Suprapubic skin (tissue), 4 donors: ENCODE measurements around the gene POMGNT2. TPM values are rescaled to one million over a fixed set of nuclear protein-coding genes. Genes with fewer than 3 reads are reported as not detected.

Experiments
- DNase-seq, 2 donors: peaks; one replicate each; pipeline ENCODE4 v3.0.0-alpha.2; 2019; ENCODE audit warnings: low spot score in 2 of 2
- H3K27ac ChIP-seq: fragments of 200-600 bp; sonication (generic); one replicate; pipeline ENCODE4 v1.5.1; 2019
- H3K27me3 ChIP-seq: fragments of 200-600 bp; sonication (generic); one replicate; pipeline ENCODE4 v1.5.1; 2019
- H3K36me3 ChIP-seq: fragments of 200-600 bp; sonication (generic); one replicate; pipeline ENCODE4 v1.5.1; 2019
- H3K4me1 ChIP-seq: fragments of 200-600 bp; sonication (generic); one replicate; pipeline ENCODE4 v1.5.1; 2019
- H3K4me3 ChIP-seq: fragments of 200-600 bp; sonication (generic); one replicate; pipeline ENCODE4 v1.5.1; 2019; ENCODE audit warnings: mild to moderate bottlenecking
- H3K9me3 ChIP-seq: fragments of 200-600 bp; sonication (generic); one replicate; pipeline ENCODE4 v1.5.1; 2019
- CTCF ChIP-seq, 2 donors: fragments of 200-600 bp in 1 of 2; fragments of 450-650 bp in 1 of 2; sonication (generic) in 1 of 2; IDR thresholded peaks; one replicate each; pipeline ENCODE4 v1.5.1; 2016 to 2019; ENCODE audit warnings: antibody characterized with exemption in 2 of 2, mild to moderate bottlenecking in 1 of 2, moderate library complexity in 1 of 2
- EP300 ChIP-seq: sonication (generic); formaldehyde crosslinking; IDR thresholded peaks from one replicate; pipeline ENCODE4 v1.6.1; 2017; ENCODE audit warnings: antibody characterized with exemption
- POLR2A ChIP-seq, 2 donors: fragments of 450-650 bp; IDR thresholded peaks; one replicate each; pipeline ENCODE4 v1.6.1; 2017; ENCODE audit warnings: antibody characterized with exemption in 2 of 2, mild to moderate bottlenecking in 2 of 2, moderate library complexity in 2 of 2
- POLR2AphosphoS5 ChIP-seq, 3 donors: sonication (generic); formaldehyde crosslinking; IDR thresholded peaks; one replicate each; pipeline ENCODE4 v1.6.1; 2017; ENCODE audit warnings: antibody characterized with exemption in 3 of 3
- WGBS: methylation state at CpG from one replicate; pipeline ENCODE4 v1.1.5; 2018; 5-methylcytosine and 5-hydroxymethylcytosine counted together
- total RNA-seq, 4 donors: library from RNA; depleted of rRNA; stranded (reverse); fragments of >200 nt; gene quantifications; one replicate each; pipeline ENCODE4 v1.1.0, GENCODE V29; 2016

POMGNT2 gene
- total RNA-seq, 4 donors from 2014 or later, result 15.8 to 29.9 (median 24.1) TPM

GRCh38 chr3:43079536-43080332 lies 26.1 kb downstream of the POMGNT2 start:
- no peaks in the 10 kb centered on the region for H3K4me1 ChIP-seq
- H3K9me3 ChIP-seq, result no peaks in the 10 kb centered on the region
- H3K4me3 ChIP-seq, result no peak overlapping the region
- peaks cover 22% of the 10 kb centered on the region for H3K36me3 ChIP-seq
- TF ChIP-seq POLR2AphosphoS5 (IDR thresholded peaks at IDR 0.05) (no peak), CTCF (IDR thresholded peaks at IDR 0.05) (no peak), POLR2A (IDR thresholded peaks at IDR 0.05) (no peak), EP300 (no peak)
- no peaks in the 10 kb centered on the region for H3K27me3 ChIP-seq
- H3K27ac ChIP-seq, result no peak overlapping the region
- no peak for DNase-seq
- 95% methylated on average over 26 of the region's 31 CpGs for WGBS

- Histone ChIP-seq H3K9me3 (no peaks in the 10 kb centered on the region), H3K4me1 (no peaks in the 10 kb centered on the region), H3K27ac (no peak overlapping the region), H3K27me3 (no peaks in the 10 kb centered on the region), H3K4me3 (no peak overlapping the region), H3K36me3 (peaks cover 22% of the 10 kb centered on the region)
- TF ChIP-seq POLR2A (IDR thresholded peaks at IDR 0.05) (no peak), POLR2AphosphoS5 (IDR thresholded peaks at IDR 0.05) (no peak), EP300 (no peak), CTCF (IDR thresholded peaks at IDR 0.05) (no peak)
- DNase-seq, result no peak
These were observed 28.2 kb downstream of the POMGNT2 start for GRCh38 chr3:43077707-43078106.

GRCh38 chr3:43077261-43077660 lies 28.6 kb downstream of the POMGNT2 start:
- H3K36me3 ChIP-seq, result peaks cover 22% of the 10 kb centered on the region
- 88% methylated on average over 6 of the region's 6 CpGs for WGBS
- H3K9me3 ChIP-seq, result no peaks in the 10 kb centered on the region
- H3K4me1 ChIP-seq, result no peaks in the 10 kb centered on the region
- H3K27ac ChIP-seq, result no peak overlapping the region
- H3K4me3 ChIP-seq, result no peak overlapping the region
- no peak for TF ChIP-seq EP300
- TF ChIP-seq CTCF (IDR thresholded peaks at IDR 0.05), result no peak
- no peak for TF ChIP-seq POLR2A (IDR thresholded peaks at IDR 0.05)
- no peak for TF ChIP-seq POLR2AphosphoS5 (IDR thresholded peaks at IDR 0.05)
- H3K27me3 ChIP-seq, result no peaks in the 10 kb centered on the region
- DNase-seq, result no peak

- H3K27ac ChIP-seq, result no peak overlapping the region
- peaks cover 22% of the 10 kb centered on the region for H3K36me3 ChIP-seq
- H3K9me3 ChIP-seq, result no peaks in the 10 kb centered on the region
- WGBS, result 76% methylated on average over 4 of the region's 4 CpGs
- no peak overlapping the region for H3K4me3 ChIP-seq
- DNase-seq, result no peak
- no peak for TF ChIP-seq POLR2A (IDR thresholded peaks at IDR 0.05)
- no peak for TF ChIP-seq CTCF (IDR thresholded peaks at IDR 0.05)
- TF ChIP-seq POLR2AphosphoS5 (IDR thresholded peaks at IDR 0.05), result no peak
- no peak for TF ChIP-seq EP300
- H3K4me1 ChIP-seq, result no peaks in the 10 kb centered on the region
- H3K27me3 ChIP-seq, result no peaks in the 10 kb centered on the region
These were observed 29.0 kb downstream of the POMGNT2 start for GRCh38 chr3:43076857-43077256.

GRCh38 chr3:43075904-43076661 lies 29.8 kb downstream of the POMGNT2 start:
- Histone ChIP-seq H3K27me3 (no peaks in the 10 kb centered on the region), H3K36me3 (peaks cover 18% of the 10 kb centered on the region), H3K4me1 (no peaks in the 10 kb centered on the region), H3K4me3 (no peak overlapping the region), H3K9me3 (no peaks in the 10 kb centered on the region), H3K27ac (no peak overlapping the region)
- TF ChIP-seq POLR2AphosphoS5 (IDR thresholded peaks at IDR 0.05) (no peak), POLR2A (IDR thresholded peaks at IDR 0.05) (no peak), EP300 (no peak), CTCF (IDR thresholded peaks at IDR 0.05) (no peak)
- 75% methylated on average over 4 of the region's 5 CpGs for WGBS
- DNase-seq, result no peak
